Liver (tissue), 9 donors: ENCODE results near the gene MMP19. TPM values are rescaled to one million over a fixed set of nuclear protein-coding genes. Genes with fewer than 3 reads are reported as not detected.

Experiments used
- DNase-seq: peaks from one replicate; pipeline ENCODE4 v3.0.0-alpha.2; 2017; ENCODE audit warnings: low spot score
- H3K27ac ChIP-seq, 2 donors: one replicate each; pipeline ENCODE4 v1.7.0; 2013; ENCODE audit warnings: inconsistent platforms in 2 of 2, low read length in 2 of 2, control low read depth in 1 of 2, low read depth in 1 of 2, mild to moderate bottlenecking in 1 of 2
- H3K27me3 ChIP-seq, 4 donors: one replicate each; pipeline versions ENCODE4 v1.6.1 to v1.7.0; 2013; ENCODE audit warnings: low read length in 3 of 4, inconsistent platforms in 1 of 4, mild to moderate bottlenecking in 1 of 4, moderate library complexity in 1 of 4; ENCODE audit not compliant: control insufficient read depth in 4 of 4, insufficient read depth in 4 of 4
- H3K36me3 ChIP-seq, 4 donors: one replicate each; pipeline versions ENCODE4 v1.6.1 to v1.7.0; 2013; ENCODE audit warnings: low read length in 3 of 4, mild to moderate bottlenecking in 3 of 4, low read depth in 1 of 4, moderate library complexity in 1 of 4; ENCODE audit not compliant: control insufficient read depth in 4 of 4, insufficient read depth in 3 of 4
- H3K4me1 ChIP-seq, 4 donors: one replicate each; pipeline versions ENCODE4 v1.6.1 to v1.7.0; 2013; ENCODE audit warnings: low read length in 3 of 4, mild to moderate bottlenecking in 3 of 4, moderate library complexity in 1 of 4; ENCODE audit not compliant: control insufficient read depth in 4 of 4, insufficient read depth in 4 of 4
- H3K4me3 ChIP-seq, 3 donors: one replicate each; pipeline versions ENCODE4 v1.6.1 to v1.7.0; 2013; ENCODE audit warnings: low read length in 3 of 3, control low read depth in 1 of 3, low read depth in 1 of 3, mild to moderate bottlenecking in 1 of 3
- H3K9ac ChIP-seq, 2 donors: one replicate each; pipeline ENCODE4 v1.7.0; 2013; ENCODE audit warnings: low read length in 2 of 2, mild to moderate bottlenecking in 2 of 2, moderate library complexity in 2 of 2, control low read depth in 1 of 2, low read depth in 1 of 2
- H3K9me3 ChIP-seq, 4 donors: one replicate each; pipeline versions ENCODE4 v1.6.1 to v1.7.0; 2013; ENCODE audit warnings: low read length in 3 of 4; ENCODE audit not compliant: control insufficient read depth in 4 of 4
- EGR1 ChIP-seq, 2 donors: IDR thresholded peaks; 2 replicates each; pipeline ENCODE4 v1.6.1; 2016 to 2018; ENCODE audit warnings: antibody characterized with exemption in 2 of 2, low read depth in 2 of 2
- FOXA1 ChIP-seq: IDR thresholded peaks from 2 replicates; pipeline ENCODE4 v1.6.1; 2016; ENCODE audit warnings: antibody characterized with exemption
- FOXA2 ChIP-seq: IDR thresholded peaks from 2 replicates; pipeline ENCODE4 v1.6.1; 2016; ENCODE audit warnings: antibody characterized with exemption
- GABPA ChIP-seq, 2 donors: IDR thresholded peaks in 1 of 2; conservative IDR thresholded peaks in 1 of 2; 2 replicates each; pipeline ENCODE4 v1.6.1; 2016; ENCODE audit warnings: antibody characterized with exemption in 2 of 2, mild to moderate bottlenecking in 1 of 2, moderate library complexity in 1 of 2
- HNF4A ChIP-seq, 2 donors: conservative IDR thresholded peaks; 2 replicates each; pipeline ENCODE4 v1.6.1; 2016; ENCODE audit warnings: antibody characterized with exemption in 2 of 2, mild to moderate bottlenecking in 2 of 2
- HNF4G ChIP-seq: IDR thresholded peaks from 2 replicates; pipeline ENCODE4 v1.6.1; 2016; ENCODE audit warnings: antibody characterized with exemption
- JUND ChIP-seq, 2 donors: IDR thresholded peaks; 2 replicates each; pipeline ENCODE4 v1.6.1; 2016; ENCODE audit warnings: antibody characterized with exemption in 2 of 2
- NR2F2 ChIP-seq: IDR thresholded peaks from 2 replicates; pipeline ENCODE4 v1.6.1; 2016; ENCODE audit warnings: antibody characterized with exemption
- RAD21 ChIP-seq, 2 donors: IDR thresholded peaks; 2 replicates each; pipeline ENCODE4 v1.6.1; 2016; ENCODE audit warnings: antibody characterized with exemption in 2 of 2, mild to moderate bottlenecking in 2 of 2
- RXRA ChIP-seq, 2 donors: IDR thresholded peaks; 2 replicates each; pipeline ENCODE4 v1.6.1; 2017 to 2018; ENCODE audit warnings: antibody characterized with exemption in 2 of 2, mild to moderate bottlenecking in 1 of 2
- SP1 ChIP-seq: IDR thresholded peaks from 2 replicates; pipeline ENCODE4 v1.6.1; 2018; ENCODE audit warnings: antibody characterized with exemption, mild to moderate bottlenecking
- WGBS: extraction: QIAGEN DNeasy Blood & Tissue Kit; methylation state at CpG from one replicate; pipeline ENCODE4 v1.1.7; 2013; 5-methylcytosine and 5-hydroxymethylcytosine counted together
- polyA plus RNA-seq, 2 donors: library from polyadenylated mRNA; stranded (reverse) in 1 of 2; unstranded in 1 of 2; fragments of 200-250 nt in 1 of 2; fragments of >200 nt in 1 of 2; fragmentation: Nextera tagmentation in 1 of 2; extraction: Ambion mirVana in 1 of 2; gene quantifications; one replicate each; pipeline versions ENCODE4 v1.2.1 to v1.2.3, GENCODE V29; 2013 to 2015
- total RNA-seq, 2 donors: library from RNA; depleted of rRNA; stranded (reverse); fragments of >200 nt; gene quantifications; one replicate each; pipeline ENCODE4 v1.2.3, GENCODE V29; 2014
- TF ChIP-seq, protein P1 (sequence below): IDR thresholded peaks from 2 replicates; pipeline ENCODE4 v1.6.1; 2016; ENCODE audit warnings: antibody characterized with exemption, mild to moderate bottlenecking
- TF ChIP-seq, protein P2 (sequence below): IDR thresholded peaks from 2 replicates; pipeline ENCODE4 v1.6.1; 2016; ENCODE audit warnings: antibody characterized with exemption
- TF ChIP-seq, protein P3 (sequence below): IDR thresholded peaks from 2 replicates; pipeline ENCODE4 v1.6.1; 2016; ENCODE audit warnings: antibody characterized with exemption
- TF ChIP-seq, protein P4 (sequence below): fragments of 150-350 bp; IDR thresholded peaks from 2 replicates; pipeline ENCODE4 v1.5.1; 2017; ENCODE audit warnings: improper control_type of control experiment, low read depth, low read length; ENCODE audit not compliant: missing input control
- TF ChIP-seq, protein P5 (sequence below): IDR thresholded peaks from 2 replicates; pipeline ENCODE4 v1.6.1; 2016; ENCODE audit warnings: antibody characterized with exemption
- donor health status: healthy.
- donor health status: healthy.
- donor health status: healthy.
- donor health status: healthy.
- donor health status: healthy.

The MMP19 gene
- total and polyA plus RNA-seq, 4 donors = 1.1 to 2.4 (median 1.4) TPM

DNA sequence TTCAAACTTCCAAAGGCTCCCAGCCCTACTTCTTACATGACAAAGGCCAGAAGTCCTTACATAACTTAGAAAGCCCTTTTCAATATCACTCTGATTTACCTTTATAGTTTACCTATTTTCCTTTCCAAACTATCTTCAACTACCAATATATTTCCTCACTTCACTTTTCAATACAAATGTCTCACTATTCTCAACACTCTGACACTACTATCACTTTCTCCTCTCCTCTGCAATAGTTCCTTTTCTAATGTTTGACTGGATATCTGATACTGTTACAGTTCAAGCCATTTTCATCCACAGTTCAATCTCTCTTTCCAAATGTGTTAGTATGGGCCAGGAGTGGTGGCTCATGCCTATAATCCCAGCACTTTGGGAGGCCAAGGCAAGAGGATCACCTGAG lies 28.5 kb downstream of the MMP19 start:
- TF ChIP-seq EGR1 (IDR thresholded peaks at IDR 0.05; ENCODE audit: low read depth in 2 of 2) = no peak
- TF ChIP-seq, protein P1, sequence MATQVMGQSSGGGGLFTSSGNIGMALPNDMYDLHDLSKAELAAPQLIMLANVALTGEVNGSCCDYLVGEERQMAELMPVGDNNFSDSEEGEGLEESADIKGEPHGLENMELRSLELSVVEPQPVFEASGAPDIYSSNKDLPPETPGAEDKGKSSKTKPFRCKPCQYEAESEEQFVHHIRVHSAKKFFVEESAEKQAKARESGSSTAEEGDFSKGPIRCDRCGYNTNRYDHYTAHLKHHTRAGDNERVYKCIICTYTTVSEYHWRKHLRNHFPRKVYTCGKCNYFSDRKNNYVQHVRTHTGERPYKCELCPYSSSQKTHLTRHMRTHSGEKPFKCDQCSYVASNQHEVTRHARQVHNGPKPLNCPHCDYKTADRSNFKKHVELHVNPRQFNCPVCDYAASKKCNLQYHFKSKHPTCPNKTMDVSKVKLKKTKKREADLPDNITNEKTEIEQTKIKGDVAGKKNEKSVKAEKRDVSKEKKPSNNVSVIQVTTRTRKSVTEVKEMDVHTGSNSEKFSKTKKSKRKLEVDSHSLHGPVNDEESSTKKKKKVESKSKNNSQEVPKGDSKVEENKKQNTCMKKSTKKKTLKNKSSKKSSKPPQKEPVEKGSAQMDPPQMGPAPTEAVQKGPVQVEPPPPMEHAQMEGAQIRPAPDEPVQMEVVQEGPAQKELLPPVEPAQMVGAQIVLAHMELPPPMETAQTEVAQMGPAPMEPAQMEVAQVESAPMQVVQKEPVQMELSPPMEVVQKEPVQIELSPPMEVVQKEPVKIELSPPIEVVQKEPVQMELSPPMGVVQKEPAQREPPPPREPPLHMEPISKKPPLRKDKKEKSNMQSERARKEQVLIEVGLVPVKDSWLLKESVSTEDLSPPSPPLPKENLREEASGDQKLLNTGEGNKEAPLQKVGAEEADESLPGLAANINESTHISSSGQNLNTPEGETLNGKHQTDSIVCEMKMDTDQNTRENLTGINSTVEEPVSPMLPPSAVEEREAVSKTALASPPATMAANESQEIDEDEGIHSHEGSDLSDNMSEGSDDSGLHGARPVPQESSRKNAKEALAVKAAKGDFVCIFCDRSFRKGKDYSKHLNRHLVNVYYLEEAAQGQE = no peak
- TF ChIP-seq, protein P2, sequence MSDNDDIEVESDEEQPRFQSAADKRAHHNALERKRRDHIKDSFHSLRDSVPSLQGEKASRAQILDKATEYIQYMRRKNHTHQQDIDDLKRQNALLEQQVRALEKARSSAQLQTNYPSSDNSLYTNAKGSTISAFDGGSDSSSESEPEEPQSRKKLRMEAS = no peak
- no peak for TF ChIP-seq RAD21 (IDR thresholded peaks at IDR 0.05)
- TF ChIP-seq, protein P3, sequence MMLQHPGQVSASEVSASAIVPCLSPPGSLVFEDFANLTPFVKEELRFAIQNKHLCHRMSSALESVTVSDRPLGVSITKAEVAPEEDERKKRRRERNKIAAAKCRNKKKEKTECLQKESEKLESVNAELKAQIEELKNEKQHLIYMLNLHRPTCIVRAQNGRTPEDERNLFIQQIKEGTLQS = no peak
- TF ChIP-seq JUND (IDR thresholded peaks at IDR 0.05) = no peak
- no peak for TF ChIP-seq NR2F2
- TF ChIP-seq, protein P4, sequence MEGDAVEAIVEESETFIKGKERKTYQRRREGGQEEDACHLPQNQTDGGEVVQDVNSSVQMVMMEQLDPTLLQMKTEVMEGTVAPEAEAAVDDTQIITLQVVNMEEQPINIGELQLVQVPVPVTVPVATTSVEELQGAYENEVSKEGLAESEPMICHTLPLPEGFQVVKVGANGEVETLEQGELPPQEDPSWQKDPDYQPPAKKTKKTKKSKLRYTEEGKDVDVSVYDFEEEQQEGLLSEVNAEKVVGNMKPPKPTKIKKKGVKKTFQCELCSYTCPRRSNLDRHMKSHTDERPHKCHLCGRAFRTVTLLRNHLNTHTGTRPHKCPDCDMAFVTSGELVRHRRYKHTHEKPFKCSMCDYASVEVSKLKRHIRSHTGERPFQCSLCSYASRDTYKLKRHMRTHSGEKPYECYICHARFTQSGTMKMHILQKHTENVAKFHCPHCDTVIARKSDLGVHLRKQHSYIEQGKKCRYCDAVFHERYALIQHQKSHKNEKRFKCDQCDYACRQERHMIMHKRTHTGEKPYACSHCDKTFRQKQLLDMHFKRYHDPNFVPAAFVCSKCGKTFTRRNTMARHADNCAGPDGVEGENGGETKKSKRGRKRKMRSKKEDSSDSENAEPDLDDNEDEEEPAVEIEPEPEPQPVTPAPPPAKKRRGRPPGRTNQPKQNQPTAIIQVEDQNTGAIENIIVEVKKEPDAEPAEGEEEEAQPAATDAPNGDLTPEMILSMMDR = no peak
- TF ChIP-seq HNF4G = no peak
- TF ChIP-seq HNF4A (conservative IDR thresholded peaks at IDR 0.05) = no peak
- TF ChIP-seq, protein P5, sequence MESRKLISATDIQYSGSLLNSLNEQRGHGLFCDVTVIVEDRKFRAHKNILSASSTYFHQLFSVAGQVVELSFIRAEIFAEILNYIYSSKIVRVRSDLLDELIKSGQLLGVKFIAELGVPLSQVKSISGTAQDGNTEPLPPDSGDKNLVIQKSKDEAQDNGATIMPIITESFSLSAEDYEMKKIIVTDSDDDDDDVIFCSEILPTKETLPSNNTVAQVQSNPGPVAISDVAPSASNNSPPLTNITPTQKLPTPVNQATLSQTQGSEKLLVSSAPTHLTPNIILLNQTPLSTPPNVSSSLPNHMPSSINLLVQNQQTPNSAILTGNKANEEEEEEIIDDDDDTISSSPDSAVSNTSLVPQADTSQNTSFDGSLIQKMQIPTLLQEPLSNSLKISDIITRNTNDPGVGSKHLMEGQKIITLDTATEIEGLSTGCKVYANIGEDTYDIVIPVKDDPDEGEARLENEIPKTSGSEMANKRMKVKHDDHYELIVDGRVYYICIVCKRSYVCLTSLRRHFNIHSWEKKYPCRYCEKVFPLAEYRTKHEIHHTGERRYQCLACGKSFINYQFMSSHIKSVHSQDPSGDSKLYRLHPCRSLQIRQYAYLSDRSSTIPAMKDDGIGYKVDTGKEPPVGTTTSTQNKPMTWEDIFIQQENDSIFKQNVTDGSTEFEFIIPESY = no peak
- TF ChIP-seq FOXA1 = no peak
- TF ChIP-seq RXRA (IDR thresholded peaks at IDR 0.05) = no peak
- DNase-seq = no peak
- H3K27me3 ChIP-seq = no peaks in the 10 kb centered on the region
- H3K9ac ChIP-seq = no peak overlapping the region
- peaks cover 0 to 6% (median 1%) of the 10 kb centered on the region in 4 donors for H3K36me3 ChIP-seq
- H3K4me3 ChIP-seq = no peak overlapping the region
- no peak overlapping the region for H3K27ac ChIP-seq
- H3K9me3 ChIP-seq = no peaks in the 10 kb centered on the region
- peaks cover 0 to 25% (median 19%) of the 10 kb centered on the region in 4 donors for H3K4me1 ChIP-seq

DNA sequence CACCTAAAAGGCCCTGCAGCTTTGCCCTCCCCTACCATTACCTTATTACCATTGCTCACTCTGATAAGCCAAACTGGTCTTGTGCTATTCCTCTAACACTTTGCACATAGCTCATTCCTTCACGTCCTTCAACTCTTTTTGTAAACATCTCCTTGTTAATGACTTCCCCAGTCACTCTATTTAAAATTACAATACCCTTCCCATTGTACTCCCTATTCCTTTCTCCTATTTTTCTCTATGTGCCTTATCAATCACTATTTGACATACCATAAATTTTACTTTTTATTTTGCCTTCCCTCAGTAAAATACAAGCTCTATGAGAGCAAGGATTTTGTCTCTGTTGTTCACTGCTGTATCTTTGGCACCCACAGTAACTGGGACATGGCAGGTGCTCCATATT lies 30.6 kb downstream of the MMP19 start:
- Histone ChIP-seq H3K4me1 (peaks cover 0 to 19% (median 11%) of the 10 kb centered on the region in 4 donors), H3K27ac (no peak overlapping the region), H3K9ac (no peak overlapping the region), H3K36me3 (peaks cover 0 to 13% (median 4%) of the 10 kb centered on the region in 4 donors), H3K27me3 (no peaks in the 10 kb centered on the region), H3K4me3 (no peak overlapping the region), H3K9me3 (no peaks in the 10 kb centered on the region)
- no peak for TF ChIP-seq RAD21 (IDR thresholded peaks at IDR 0.05)
- no peak for TF ChIP-seq FOXA1
- TF ChIP-seq EGR1 (IDR thresholded peaks at IDR 0.05; ENCODE audit: low read depth in 2 of 2) = no peak
- TF ChIP-seq, protein P5 = no peak
- no peak for TF ChIP-seq FOXA2
- TF ChIP-seq SP1 = no peak
- no peak for TF ChIP-seq NR2F2
- TF ChIP-seq, protein P3 = no peak
- TF ChIP-seq GABPA (IDR thresholded peaks at IDR 0.05 in 1 of 2, conservative IDR thresholded peaks at IDR 0.05 in 1 of 2) = no peak
- no peak for DNase-seq
- 75% methylated on average over 1 of the region's 1 CpG for WGBS
